Measurements from ENCODE around the gene FBXL12.
"Not testable (repeated sequence)": the region's sequence is repeated elsewhere in the genome, so short reads cannot be mapped to it uniquely, and the experiment has no call there.

Gene FBXL12

GRCh38 chr19:9849791-9850190 is 30.9 kb upstream of the FBXL12 start:
- POLR2A ChIA-PET: no interaction called here
- H3K9me3 ChIP-seq (ENCODE audit: control extremely low read depth in 1 of 5, control insufficient read depth in 4 of 5, insufficient read depth in 2 of 5, low read depth in 1 of 5, low read length in 4 of 5): no peaks in the 10 kb centered on the region
- H3K4me3 ChIP-seq (ENCODE audit: control insufficient read depth in 1 of 7, extremely low read depth in 1 of 7, insufficient read depth in 4 of 7, low read depth in 2 of 7, low read length in 6 of 7): no peak overlapping the region
- H3K27ac ChIP-seq (ENCODE audit: insufficient read depth in 1 of 2, low read depth in 1 of 2, low read length in 2 of 2, poor library complexity in 1 of 2, severe bottlenecking in 2 of 2): no peak overlapping the region
- WGBS (ENCODE audit: insufficient coverage): 85% methylated on average over 6 of the region's 7 CpGs
- no peaks in the 10 kb centered on the region for H3K4me1 ChIP-seq (ENCODE audit: control extremely low read depth in 1 of 4, control insufficient read depth in 4 of 4, insufficient read depth in 4 of 4, low read length in 3 of 4)
- H3K36me3 ChIP-seq (ENCODE audit: control insufficient read depth in 4 of 4, insufficient read depth in 4 of 4, low read length in 3 of 4): peaks cover 4 to 65% (median 34%) of the 10 kb centered on the region in 4 experiments
- DNase-seq: no peak
- no peaks in the 10 kb centered on the region for H3K27me3 ChIP-seq (replicated peaks in 2 of 5; ENCODE audit: control insufficient read depth in 4 of 5, insufficient read depth in 5 of 5, low read length in 4 of 5)
- CTCF ChIA-PET: no interaction called here

- Histone ChIP-seq H3K27ac (ENCODE audit: insufficient read depth in 1 of 2, low read depth in 1 of 2, low read length in 2 of 2, poor library complexity in 1 of 2, severe bottlenecking in 2 of 2) (no peak overlapping the region), H3K9me3 (ENCODE audit: control extremely low read depth in 1 of 5, control insufficient read depth in 4 of 5, insufficient read depth in 2 of 5, low read depth in 1 of 5, low read length in 4 of 5) (no peaks in the 10 kb centered on the region), H3K4me1 (ENCODE audit: control extremely low read depth in 1 of 4, control insufficient read depth in 4 of 4, insufficient read depth in 4 of 4, low read length in 3 of 4) (no peaks in the 10 kb centered on the region), H3K27me3 (replicated peaks in 2 of 5; ENCODE audit: control insufficient read depth in 4 of 5, insufficient read depth in 5 of 5, low read length in 4 of 5) (no peaks in the 10 kb centered on the region), H3K4me3 (ENCODE audit: control insufficient read depth in 1 of 7, extremely low read depth in 1 of 7, insufficient read depth in 4 of 7, low read depth in 2 of 7, low read length in 6 of 7) (no peak overlapping the region), H3K36me3 (ENCODE audit: control insufficient read depth in 4 of 4, insufficient read depth in 4 of 4, low read length in 3 of 4) (peaks cover 4 to 75% (median 44%) of the 10 kb centered on the region in 4 experiments)
- CTCF ChIA-PET: no interaction called here
- no peak for DNase-seq
- POLR2A ChIA-PET: no interaction called here
- 95% methylated on average over 22 of the region's 23 CpGs for WGBS (ENCODE audit: insufficient coverage)
These were observed 29.9 kb upstream of the FBXL12 start for GRCh38 chr19:9848762-9849161.

- DNase-seq: peak in 2 of 3 donors; percentile 9 to 23
- Histone ChIP-seq H3K4me1 (ENCODE audit: control extremely low read depth in 1 of 4, control insufficient read depth in 4 of 4, insufficient read depth in 4 of 4, low read length in 3 of 4) (no peaks in the 10 kb centered on the region), H3K27ac (ENCODE audit: insufficient read depth in 1 of 2, low read depth in 1 of 2, low read length in 2 of 2, poor library complexity in 1 of 2, severe bottlenecking in 2 of 2) (no peak overlapping the region), H3K4me3 (ENCODE audit: control insufficient read depth in 1 of 7, extremely low read depth in 1 of 7, insufficient read depth in 4 of 7, low read depth in 2 of 7, low read length in 6 of 7) (no peak overlapping the region), H3K9me3 (ENCODE audit: control extremely low read depth in 1 of 5, control insufficient read depth in 4 of 5, insufficient read depth in 2 of 5, low read depth in 1 of 5, low read length in 4 of 5) (peaks cover 0 to 5% (median 0%) of the 10 kb centered on the region in 5 experiments), H3K36me3 (ENCODE audit: control insufficient read depth in 4 of 4, insufficient read depth in 4 of 4, low read length in 3 of 4) (peaks cover 4 to 82% (median 51%) of the 10 kb centered on the region in 4 experiments), H3K27me3 (replicated peaks in 2 of 5; ENCODE audit: control insufficient read depth in 4 of 5, insufficient read depth in 5 of 5, low read length in 4 of 5) (no peaks in the 10 kb centered on the region)
- WGBS (ENCODE audit: insufficient coverage): 81% methylated on average over 3 of the region's 4 CpGs
- ChIA-PET CTCF (interaction anchor here (2.2 kb wide), 1 partner anchor 11 kb away, joined by 11 read pairs; no protein-coding TSS in a partner anchor), POLR2A (no interaction called here)
These were observed 29.2 kb upstream of the FBXL12 start for GRCh38 chr19:9848060-9848459.

GRCh38 chr19:9847087-9847671 is 28.3 kb upstream of the FBXL12 start:
- Histone ChIP-seq H3K9me3 (ENCODE audit: control extremely low read depth in 1 of 5, control insufficient read depth in 4 of 5, insufficient read depth in 2 of 5, low read depth in 1 of 5, low read length in 4 of 5) (peaks cover 0 to 10% (median 5%) of the 10 kb centered on the region in 5 experiments), H3K4me3 (ENCODE audit: control insufficient read depth in 1 of 7, extremely low read depth in 1 of 7, insufficient read depth in 4 of 7, low read depth in 2 of 7, low read length in 6 of 7) (no peak overlapping the region), H3K36me3 (ENCODE audit: control insufficient read depth in 4 of 4, insufficient read depth in 4 of 4, low read length in 3 of 4) (peaks cover 4 to 91% (median 59%) of the 10 kb centered on the region in 4 experiments), H3K4me1 (ENCODE audit: control extremely low read depth in 1 of 4, control insufficient read depth in 4 of 4, insufficient read depth in 4 of 4, low read length in 3 of 4) (no peaks in the 10 kb centered on the region), H3K27me3 (replicated peaks in 2 of 5; ENCODE audit: control insufficient read depth in 4 of 5, insufficient read depth in 5 of 5, low read length in 4 of 5) (no peaks in the 10 kb centered on the region), H3K27ac (ENCODE audit: insufficient read depth in 1 of 2, low read depth in 1 of 2, low read length in 2 of 2, poor library complexity in 1 of 2, severe bottlenecking in 2 of 2) (no peak overlapping the region)
- 92% methylated on average over 7 of the region's 13 CpGs for WGBS (ENCODE audit: insufficient coverage)
- POLR2A ChIA-PET: no interaction called here
- peak; percentile 23 to 43 (median 39) for DNase-seq
- CTCF ChIA-PET: interaction anchor here (2.2 kb wide), 1 partner anchor 10 kb away, joined by 11 read pairs; no protein-coding TSS in a partner anchor

- H3K4me1 ChIP-seq (ENCODE audit: control extremely low read depth in 1 of 4, control insufficient read depth in 4 of 4, insufficient read depth in 4 of 4, low read length in 3 of 4); H3K4me3 ChIP-seq (ENCODE audit: control insufficient read depth in 1 of 7, extremely low read depth in 1 of 7, insufficient read depth in 4 of 7, low read depth in 2 of 7, low read length in 6 of 7); H3K27me3 ChIP-seq (replicated peaks in 2 of 5; ENCODE audit: control insufficient read depth in 4 of 5, insufficient read depth in 5 of 5, low read length in 4 of 5); DNase-seq; H3K27ac ChIP-seq (ENCODE audit: insufficient read depth in 1 of 2, low read depth in 1 of 2, low read length in 2 of 2, poor library complexity in 1 of 2, severe bottlenecking in 2 of 2); POLR2A ChIA-PET: not testable (repeated sequence)
- Histone ChIP-seq H3K36me3 (ENCODE audit: control insufficient read depth in 4 of 4, insufficient read depth in 4 of 4, low read length in 3 of 4) (peaks cover 4 to 95% (median 78%) of the 10 kb centered on the region in 4 experiments), H3K9me3 (ENCODE audit: control extremely low read depth in 1 of 5, control insufficient read depth in 4 of 5, insufficient read depth in 2 of 5, low read depth in 1 of 5, low read length in 4 of 5) (peaks cover 0 to 10% (median 5%) of the 10 kb centered on the region in 5 experiments)
- 97% methylated on average over 7 of the region's 12 CpGs for WGBS (ENCODE audit: insufficient coverage)
- CTCF ChIA-PET: interaction anchor here (0.6 kb wide), 1 partner anchor 176 kb away, joined by 3 read pairs; no protein-coding TSS in a partner anchor
These were observed 24.9 kb upstream of the FBXL12 start for GRCh38 chr19:9843626-9844273.

GRCh38 chr19:9842834-9843625 is 24.2 kb upstream of the FBXL12 start:
- H3K27me3 ChIP-seq (replicated peaks in 2 of 5; ENCODE audit: control insufficient read depth in 4 of 5, insufficient read depth in 5 of 5, low read length in 4 of 5): no peaks in the 10 kb centered on the region
- CTCF ChIA-PET: no interaction called here
- H3K27ac ChIP-seq (ENCODE audit: insufficient read depth in 1 of 2, low read depth in 1 of 2, low read length in 2 of 2, poor library complexity in 1 of 2, severe bottlenecking in 2 of 2): no peak overlapping the region
- H3K4me3 ChIP-seq (ENCODE audit: control insufficient read depth in 1 of 7, extremely low read depth in 1 of 7, insufficient read depth in 4 of 7, low read depth in 2 of 7, low read length in 6 of 7): no peak overlapping the region
- POLR2A ChIA-PET: no interaction called here
- no peak for DNase-seq
- H3K9me3 ChIP-seq (ENCODE audit: control extremely low read depth in 1 of 5, control insufficient read depth in 4 of 5, insufficient read depth in 2 of 5, low read depth in 1 of 5, low read length in 4 of 5): peaks cover 0 to 10% (median 5%) of the 10 kb centered on the region in 5 experiments
- 98% methylated on average over 7 of the region's 9 CpGs for WGBS (ENCODE audit: insufficient coverage)
- no peaks in the 10 kb centered on the region for H3K4me1 ChIP-seq (ENCODE audit: control extremely low read depth in 1 of 4, control insufficient read depth in 4 of 4, insufficient read depth in 4 of 4, low read length in 3 of 4)
- peaks cover 0 to 94% (median 78%) of the 10 kb centered on the region in 4 experiments for H3K36me3 ChIP-seq (ENCODE audit: control insufficient read depth in 4 of 4, insufficient read depth in 4 of 4, low read length in 3 of 4)
